CD4-positive, alpha-beta T cell treated with Interleukin-15 for 1 hour (primary cell): ENCODE data around the gene DNAJC5.

Source experiments
- DNase-seq: peaks from one replicate; pipeline ENCODE4 v3.0.0-alpha.2; 2020

Gene DNAJC5

DNA sequence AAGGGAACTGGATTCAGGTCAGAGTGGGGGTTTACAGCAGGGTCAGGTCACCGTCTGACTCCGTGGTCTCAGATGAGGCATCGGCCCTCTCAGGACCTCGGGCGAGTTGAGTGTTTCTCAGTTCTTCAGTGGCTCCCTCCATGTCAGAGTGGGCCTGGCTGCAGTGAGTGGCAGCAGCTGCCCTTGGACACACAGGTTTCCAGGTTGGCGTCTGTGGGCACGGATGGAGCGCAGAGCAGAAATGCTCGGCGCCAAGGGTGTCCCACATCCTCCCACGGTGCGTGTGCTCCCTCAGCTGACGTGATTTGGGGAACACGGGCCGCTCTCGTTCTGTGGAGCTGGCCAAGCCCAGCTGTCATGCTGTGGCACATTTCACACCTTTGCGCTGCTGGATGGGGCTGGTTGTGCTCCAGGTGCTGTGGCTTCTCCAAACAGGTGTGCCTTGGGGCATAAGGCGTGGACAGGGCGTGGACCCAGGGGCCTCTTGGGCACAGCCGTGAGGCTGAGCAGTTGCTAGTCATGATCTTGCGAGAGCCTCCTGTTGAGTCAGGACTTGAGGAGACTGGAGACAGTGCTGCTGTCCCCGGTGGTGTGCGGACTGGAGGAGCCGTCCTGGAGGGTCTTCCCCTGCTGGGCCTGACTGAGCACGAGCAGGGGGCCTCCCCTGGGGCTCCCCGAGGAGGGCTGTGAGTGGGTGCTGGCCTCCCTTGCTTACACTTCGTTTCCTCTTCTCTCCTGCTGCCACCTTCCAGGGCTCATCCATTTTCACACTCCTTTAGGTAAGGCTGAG, 9.5 kb upstream of the DNAJC5 start:
- no peak for DNase-seq

DNA sequence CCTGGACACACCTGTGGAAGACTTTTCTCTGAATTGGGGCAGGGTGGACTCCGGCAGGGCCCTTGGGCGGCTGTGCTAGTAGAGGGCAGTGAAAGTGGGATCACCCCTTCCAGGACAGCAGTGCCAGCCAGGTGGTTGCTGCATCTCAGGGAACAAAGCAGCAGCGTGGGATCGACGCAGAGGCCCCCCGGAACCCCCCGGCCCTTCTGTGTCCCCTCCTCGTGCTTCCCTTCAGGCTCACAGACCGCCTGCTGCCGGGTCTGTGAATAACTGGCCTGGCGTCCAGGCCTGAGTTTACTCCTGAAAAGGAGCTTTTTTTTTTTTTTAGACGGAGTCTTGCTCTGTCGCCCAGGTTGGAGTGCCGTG, 8.9 kb upstream of the DNAJC5 start:
- DNase-seq, result no peak

GRCh38 chr20:63886921-63887320, 8.0 kb upstream of the DNAJC5 start:
- DNase-seq, result no peak

- DNase-seq, result no peak
Observed at GRCh38 chr20:63889241-63890200, 5.4 kb upstream of the DNAJC5 start.

- DNase-seq, result no peak
Observed at GRCh38 chr20:63890201-63890576, 4.7 kb upstream of the DNAJC5 start.

- no peak for DNase-seq
Observed at GRCh38 chr20:63890616-63891015, 4.3 kb upstream of the DNAJC5 start.

DNA sequence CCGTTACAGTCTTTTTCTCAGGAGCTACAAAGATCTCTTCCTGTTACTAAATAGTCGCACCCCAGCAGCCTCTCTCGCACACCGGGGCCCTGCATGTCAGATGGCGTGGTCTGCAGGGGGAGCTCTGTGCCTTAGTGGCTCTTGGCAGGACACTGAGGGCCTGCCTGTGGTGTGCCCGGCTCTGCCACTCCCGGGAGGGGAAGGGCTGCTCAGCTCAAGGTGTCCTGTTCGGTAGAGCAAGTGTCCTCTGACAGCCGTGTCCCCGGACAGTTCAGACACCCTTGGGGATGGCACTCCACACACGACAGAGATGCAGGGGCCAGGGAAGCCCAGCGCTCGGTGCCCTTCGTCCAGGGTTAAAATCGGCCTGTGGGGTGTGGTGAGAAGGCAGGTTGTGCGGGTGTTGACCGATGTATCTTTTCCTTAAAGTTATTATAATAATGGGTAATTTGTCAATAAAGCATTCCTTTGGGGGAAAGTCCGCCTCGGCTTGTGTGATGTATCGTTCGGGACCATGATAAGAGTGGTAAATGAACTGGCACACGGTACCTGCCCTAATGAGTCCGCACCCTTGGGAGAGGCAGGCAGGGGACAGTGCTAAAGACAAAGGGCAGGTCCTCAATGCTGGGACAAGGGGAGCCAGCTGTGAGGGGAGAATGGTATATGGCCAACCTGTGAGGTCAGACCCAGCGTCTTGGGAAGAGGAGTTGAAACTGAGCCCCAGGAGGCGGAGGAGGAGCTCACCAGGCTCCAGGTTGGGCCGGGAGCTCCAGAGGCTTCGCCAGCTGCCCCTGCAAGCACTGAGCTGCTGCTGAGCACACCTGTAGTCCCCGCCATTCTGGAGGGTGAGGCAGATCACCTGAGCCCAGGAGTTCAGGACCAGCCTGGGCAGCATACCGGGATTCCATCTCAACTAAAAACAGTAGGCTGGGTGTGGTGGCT, 3.6 kb upstream of the DNAJC5 start:
- no peak for DNase-seq

DNA sequence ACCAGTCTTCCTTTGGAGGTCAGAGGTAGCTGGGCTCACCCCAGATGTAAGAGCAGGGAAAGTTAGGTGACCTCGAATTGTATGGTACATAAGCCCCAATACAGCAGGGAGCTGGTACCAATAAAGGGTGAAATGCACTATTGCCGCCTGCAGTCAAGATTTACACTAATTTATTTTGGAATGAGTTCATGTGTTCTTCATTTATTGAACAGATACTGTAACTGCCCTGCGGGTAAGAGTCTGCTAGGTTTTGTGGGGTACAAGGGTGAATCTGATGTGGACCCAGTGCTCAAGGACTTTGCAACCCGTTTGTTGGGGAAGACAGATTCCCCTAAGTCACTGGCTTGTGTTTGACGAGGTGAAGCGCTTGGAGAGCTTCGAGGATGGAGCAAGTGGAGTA, 2.5 kb upstream of the DNAJC5 start:
- no peak for DNase-seq

- no peak for DNase-seq
Observed at GRCh38 chr20:63893999-63894357, 948 bp upstream of the DNAJC5 start.

- DNase-seq, result no peak
Observed at GRCh38 chr20:63895202-63895951, 451 bp downstream of the DNAJC5 start.

- no peak for DNase-seq
Observed at GRCh38 chr20:63895952-63896263, 982 bp downstream of the DNAJC5 start.

GRCh38 chr20:63896264-63897105, 1.6 kb downstream of the DNAJC5 start:
- peak; percentile 59 for DNase-seq

GRCh38 chr20:63897978-63898561, 3.1 kb downstream of the DNAJC5 start:
- DNase-seq, result no peak

DNA sequence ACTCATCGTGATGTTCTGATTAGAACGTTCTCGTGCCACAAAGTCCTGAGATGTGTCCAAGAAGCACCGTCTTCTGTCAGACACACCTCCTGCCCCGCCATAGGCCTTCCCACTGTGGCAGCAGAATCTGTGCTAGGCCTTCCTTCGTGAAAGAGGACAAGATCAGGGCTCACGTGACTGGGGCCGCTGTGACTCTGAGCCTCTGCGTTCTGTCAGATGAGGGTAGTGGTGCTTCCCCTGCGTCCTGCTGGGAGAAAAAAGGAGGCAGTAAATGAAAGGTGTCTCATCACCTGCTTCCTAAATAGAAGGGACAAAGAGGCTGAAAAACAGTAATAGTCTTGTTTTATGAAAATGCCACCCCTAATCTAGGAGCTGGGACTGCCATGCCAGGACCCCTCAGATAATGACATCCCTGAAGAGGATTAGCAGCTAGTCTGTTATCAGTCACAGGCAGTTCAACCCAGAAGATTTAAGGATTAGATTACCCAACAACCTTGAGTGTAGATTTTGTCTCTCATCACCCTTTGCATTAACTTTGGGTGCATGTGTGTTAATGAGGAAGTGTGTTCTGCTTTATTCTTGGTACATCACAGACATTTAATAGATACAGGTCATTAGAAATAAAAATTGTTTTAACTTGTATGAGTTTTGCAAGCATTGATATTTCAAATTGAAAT, 4.1 kb downstream of the DNAJC5 start:
- DNase-seq, result no peak

GRCh38 chr20:63900413-63900812, 5.5 kb downstream of the DNAJC5 start:
- DNase-seq, result no peak

DNA sequence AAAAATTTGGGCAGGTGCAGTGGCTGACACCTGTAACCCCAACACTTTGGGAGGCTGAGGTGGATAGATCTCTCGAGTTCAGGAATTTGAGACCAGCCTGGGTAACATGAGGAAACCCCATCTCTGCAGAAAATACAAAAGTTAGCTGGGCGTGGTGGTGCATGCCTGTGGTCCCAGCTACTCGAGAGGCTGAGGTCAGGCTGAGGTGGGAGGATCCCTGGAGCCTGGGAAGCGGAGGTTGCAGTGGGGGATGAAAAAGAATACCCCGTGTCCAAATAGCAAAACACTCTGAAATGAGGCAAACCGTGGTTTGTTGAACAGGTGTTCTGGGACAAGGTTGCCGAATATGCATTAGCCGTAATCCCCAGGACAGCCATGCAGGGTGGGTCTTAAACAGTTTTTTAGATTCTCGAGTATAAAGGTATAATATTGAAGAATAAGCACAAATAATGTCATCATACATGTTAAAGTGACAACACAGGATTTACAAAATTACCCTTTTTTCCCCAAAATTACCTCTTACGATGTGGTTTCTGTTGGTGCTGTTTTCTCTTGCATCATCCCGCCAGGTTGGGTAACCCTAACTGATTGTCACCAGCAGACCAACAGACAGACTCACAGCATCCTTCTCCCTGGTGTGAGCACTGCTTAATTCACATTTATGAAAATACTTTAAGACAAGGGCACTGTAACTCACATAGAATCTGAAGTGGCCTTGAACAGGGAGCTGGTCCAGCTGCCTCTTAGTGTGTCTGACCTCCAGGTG, 9.1 kb downstream of the DNAJC5 start:
- no peak for DNase-seq

- DNase-seq, result no peak
Observed at GRCh38 chr20:63908008-63908682, 13.2 kb downstream of the DNAJC5 start.

GRCh38 chr20:63911176-63911575, 16.2 kb downstream of the DNAJC5 start:
- DNase-seq, result no peak

- no peak for DNase-seq
Observed at GRCh38 chr20:63913768-63914167, 18.8 kb downstream of the DNAJC5 start.
